GM10266 (cell line): ENCODE data around the gene LINGO1.

Experiments used
- DNase-seq: peaks from one replicate; pipeline ENCODE4 v3.0.0; 2012; ENCODE audit errors: extremely low spot score
- CTCF ChIP-seq: IDR thresholded peaks from 2 replicates; pipeline ENCODE4 v1.5.1; 2012; ENCODE audit warnings: mild to moderate bottlenecking, low read depth; ENCODE audit not compliant: control insufficient read depth, insufficient read depth; ENCODE audit errors: missing control alignments

LINGO1 gene

DNA sequence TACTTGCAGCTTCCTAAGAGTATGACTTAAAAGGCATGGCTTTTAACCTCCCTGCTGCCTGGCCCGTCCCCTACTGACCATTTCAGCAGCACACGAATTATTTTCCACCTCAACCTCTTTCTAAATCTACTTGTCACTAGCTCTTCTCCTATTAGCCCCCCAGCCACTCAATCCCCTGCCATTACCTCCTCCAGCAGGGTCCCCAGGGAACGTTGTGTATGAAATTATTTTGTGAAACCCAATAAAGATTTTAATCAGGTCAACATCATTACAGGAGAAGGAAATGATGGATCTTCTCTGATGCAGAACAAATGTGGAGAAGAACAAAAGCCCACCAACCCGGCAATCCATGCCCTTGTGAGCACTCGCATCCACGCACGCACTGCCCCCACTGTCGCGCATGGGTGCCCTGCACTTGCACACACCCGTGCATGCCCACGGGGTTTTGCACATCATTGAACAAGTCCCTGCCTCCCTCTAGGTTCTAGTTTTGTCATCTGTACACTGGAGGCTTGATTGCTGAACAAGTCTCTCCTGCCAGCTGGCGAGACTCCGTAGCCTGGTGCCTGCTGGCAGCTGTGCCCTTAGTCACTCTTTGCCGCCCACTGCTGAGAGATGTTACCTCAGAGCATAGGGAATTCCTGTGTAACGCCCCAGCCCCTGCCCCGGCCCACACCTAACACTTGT, 51.6 kb downstream of the LINGO1 start:
- no peak for DNase-seq
- no peak for TF ChIP-seq CTCF

GRCh38 chr15:77579498-77580188, 53.1 kb downstream of the LINGO1 start:
- no peak for TF ChIP-seq CTCF
- DNase-seq: no peak

- no peak for TF ChIP-seq CTCF
- no peak for DNase-seq
These were observed 53.9 kb downstream of the LINGO1 start for GRCh38 chr15:77578641-77579372.

DNA sequence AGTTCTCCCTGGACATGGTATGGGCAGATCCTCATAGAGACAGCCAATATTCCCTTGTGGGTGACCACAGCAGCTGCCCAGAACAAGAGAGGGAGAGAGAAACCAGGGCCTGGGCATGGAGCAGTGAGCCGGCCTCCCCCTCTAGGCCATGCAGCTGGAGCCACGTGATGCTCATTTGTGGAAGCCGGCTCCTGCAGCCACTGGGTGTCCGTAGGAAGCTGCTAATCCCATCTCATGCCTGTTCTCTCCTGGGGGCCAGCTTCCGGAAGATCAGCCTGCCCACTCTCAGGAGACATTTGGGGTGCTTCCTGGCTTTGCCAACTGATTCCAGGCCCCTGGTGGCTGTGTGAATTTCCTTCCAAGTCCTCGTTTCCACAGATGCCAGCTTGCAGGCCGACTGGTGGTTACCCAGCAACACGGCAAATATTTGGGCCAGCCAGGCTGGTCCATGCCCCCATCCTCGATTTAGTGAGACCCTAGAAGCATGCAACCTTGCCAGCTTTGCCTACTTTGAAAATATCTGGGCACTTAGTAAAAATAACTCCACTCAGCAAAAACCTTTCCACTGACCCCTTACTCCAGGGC, 55.3 kb downstream of the LINGO1 start:
- TF ChIP-seq CTCF: no peak
- DNase-seq: no peak

- DNase-seq: no peak
- no peak for TF ChIP-seq CTCF
These were observed 56.2 kb downstream of the LINGO1 start for GRCh38 chr15:77576538-77576937.

GRCh38 chr15:77575203-77575934, 57.3 kb downstream of the LINGO1 start:
- no peak for DNase-seq
- TF ChIP-seq CTCF: no peak
